ENCODE measurements around the gene SARM1.

Gene SARM1

DNA sequence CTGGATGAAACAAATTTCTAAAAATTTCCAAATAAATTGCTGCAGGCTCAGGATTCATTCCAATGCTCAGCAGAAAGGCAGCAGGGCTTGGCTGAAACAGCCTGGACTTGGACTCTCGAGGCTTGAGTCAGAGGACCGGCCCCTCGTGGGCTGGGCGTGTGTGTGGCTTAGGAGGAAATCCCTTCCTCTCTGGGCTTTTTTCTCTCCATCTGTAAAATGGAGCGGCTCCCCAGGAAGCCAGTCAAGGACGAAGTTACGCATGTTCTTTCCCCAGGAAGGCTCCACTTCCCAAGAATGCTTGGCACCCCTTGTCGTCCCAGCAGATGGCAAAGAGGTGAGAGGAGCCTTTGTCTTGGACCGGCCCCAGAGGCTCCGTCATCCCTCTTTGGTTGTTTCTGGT lies 21.0 kb downstream of the SARM1 start:
- H3K27ac ChIP-seq (ENCODE audit: low read depth in 2 of 2, low read length in 2 of 2), result no peak overlapping the region
- H3K36me3 ChIP-seq (ENCODE audit: control insufficient read depth in 2 of 2, insufficient read depth in 2 of 2, low read length in 2 of 2), result peaks cover 33 to 34% of the 10 kb centered on the region in 2 donors
- no peak overlapping the region for H3K9ac ChIP-seq (ENCODE audit: low read depth in 1 of 2, low read length in 2 of 2)
- no peaks in the 10 kb centered on the region for H3K27me3 ChIP-seq (ENCODE audit: control insufficient read depth in 2 of 2, insufficient read depth in 2 of 2, low read length in 2 of 2)
- no peaks in the 10 kb centered on the region for H3K9me3 ChIP-seq (ENCODE audit: control insufficient read depth in 2 of 2, low read length in 2 of 2)
- H3K4me3 ChIP-seq (ENCODE audit: low read length in 2 of 2), result no peak overlapping the region
- H3K4me1 ChIP-seq (ENCODE audit: control insufficient read depth in 2 of 2, insufficient read depth in 2 of 2, low read length in 2 of 2), result no peaks in the 10 kb centered on the region

- H3K9ac ChIP-seq (ENCODE audit: low read depth in 1 of 2, low read length in 2 of 2), result no peak overlapping the region
- H3K36me3 ChIP-seq (ENCODE audit: control insufficient read depth in 2 of 2, insufficient read depth in 2 of 2, low read length in 2 of 2), result peaks cover 33 to 45% of the 10 kb centered on the region in 2 donors
- no peaks in the 10 kb centered on the region for H3K9me3 ChIP-seq (ENCODE audit: control insufficient read depth in 2 of 2, low read length in 2 of 2)
- no peaks in the 10 kb centered on the region for H3K4me1 ChIP-seq (ENCODE audit: control insufficient read depth in 2 of 2, insufficient read depth in 2 of 2, low read length in 2 of 2)
- no peak overlapping the region for H3K27ac ChIP-seq (ENCODE audit: low read depth in 2 of 2, low read length in 2 of 2)
- H3K4me3 ChIP-seq (ENCODE audit: low read length in 2 of 2), result no peak overlapping the region
- no peaks in the 10 kb centered on the region for H3K27me3 ChIP-seq (ENCODE audit: control insufficient read depth in 2 of 2, insufficient read depth in 2 of 2, low read length in 2 of 2)
Measured at GRCh38 chr17:28394337-28395116, 23.0 kb downstream of the SARM1 start.

GRCh38 chr17:28395426-28395825 lies 23.9 kb downstream of the SARM1 start:
- Histone ChIP-seq H3K27me3 (ENCODE audit: control insufficient read depth in 2 of 2, insufficient read depth in 2 of 2, low read length in 2 of 2) (no peaks in the 10 kb centered on the region), H3K9ac (ENCODE audit: low read depth in 1 of 2, low read length in 2 of 2) (no peak overlapping the region), H3K4me3 (ENCODE audit: low read length in 2 of 2) (no peak overlapping the region), H3K9me3 (ENCODE audit: control insufficient read depth in 2 of 2, low read length in 2 of 2) (no peaks in the 10 kb centered on the region), H3K36me3 (ENCODE audit: control insufficient read depth in 2 of 2, insufficient read depth in 2 of 2, low read length in 2 of 2) (peaks cover 33 to 42% of the 10 kb centered on the region in 2 donors), H3K4me1 (ENCODE audit: control insufficient read depth in 2 of 2, insufficient read depth in 2 of 2, low read length in 2 of 2) (no peaks in the 10 kb centered on the region), H3K27ac (ENCODE audit: low read depth in 2 of 2, low read length in 2 of 2) (no peak overlapping the region)

GRCh38 chr17:28395968-28396367 lies 24.5 kb downstream of the SARM1 start:
- Histone ChIP-seq H3K9me3 (ENCODE audit: control insufficient read depth in 2 of 2, low read length in 2 of 2) (no peaks in the 10 kb centered on the region), H3K27ac (ENCODE audit: low read depth in 2 of 2, low read length in 2 of 2) (no peak overlapping the region), H3K4me1 (ENCODE audit: control insufficient read depth in 2 of 2, insufficient read depth in 2 of 2, low read length in 2 of 2) (no peaks in the 10 kb centered on the region), H3K9ac (ENCODE audit: low read depth in 1 of 2, low read length in 2 of 2) (no peak overlapping the region), H3K36me3 (ENCODE audit: control insufficient read depth in 2 of 2, insufficient read depth in 2 of 2, low read length in 2 of 2) (peaks cover 34 to 39% of the 10 kb centered on the region in 2 donors), H3K27me3 (ENCODE audit: control insufficient read depth in 2 of 2, insufficient read depth in 2 of 2, low read length in 2 of 2) (no peaks in the 10 kb centered on the region), H3K4me3 (ENCODE audit: low read length in 2 of 2) (no peak overlapping the region)

GRCh38 chr17:28396635-28397239 lies 25.2 kb downstream of the SARM1 start:
- Histone ChIP-seq H3K27ac (ENCODE audit: low read depth in 2 of 2, low read length in 2 of 2) (no peak overlapping the region), H3K9ac (ENCODE audit: low read depth in 1 of 2, low read length in 2 of 2) (no peak overlapping the region), H3K9me3 (ENCODE audit: control insufficient read depth in 2 of 2, low read length in 2 of 2) (no peaks in the 10 kb centered on the region), H3K4me1 (ENCODE audit: control insufficient read depth in 2 of 2, insufficient read depth in 2 of 2, low read length in 2 of 2) (no peaks in the 10 kb centered on the region), H3K4me3 (ENCODE audit: low read length in 2 of 2) (no peak overlapping the region), H3K27me3 (ENCODE audit: control insufficient read depth in 2 of 2, insufficient read depth in 2 of 2, low read length in 2 of 2) (no peaks in the 10 kb centered on the region), H3K36me3 (ENCODE audit: control insufficient read depth in 2 of 2, insufficient read depth in 2 of 2, low read length in 2 of 2) (peaks cover 34 to 38% of the 10 kb centered on the region in 2 donors)

- H3K27ac ChIP-seq (ENCODE audit: low read depth in 2 of 2, low read length in 2 of 2), result no peak overlapping the region
- no peaks in the 10 kb centered on the region for H3K27me3 ChIP-seq (ENCODE audit: control insufficient read depth in 2 of 2, insufficient read depth in 2 of 2, low read length in 2 of 2)
- no peaks in the 10 kb centered on the region for H3K4me1 ChIP-seq (ENCODE audit: control insufficient read depth in 2 of 2, insufficient read depth in 2 of 2, low read length in 2 of 2)
- H3K36me3 ChIP-seq (ENCODE audit: control insufficient read depth in 2 of 2, insufficient read depth in 2 of 2, low read length in 2 of 2), result peaks cover 34 to 38% of the 10 kb centered on the region in 2 donors
- no peak overlapping the region for H3K9ac ChIP-seq (ENCODE audit: low read depth in 1 of 2, low read length in 2 of 2)
- H3K4me3 ChIP-seq (ENCODE audit: low read length in 2 of 2), result no peak overlapping the region
- H3K9me3 ChIP-seq (ENCODE audit: control insufficient read depth in 2 of 2, low read length in 2 of 2), result no peaks in the 10 kb centered on the region
Measured at GRCh38 chr17:28397275-28397674, 25.8 kb downstream of the SARM1 start.

DNA sequence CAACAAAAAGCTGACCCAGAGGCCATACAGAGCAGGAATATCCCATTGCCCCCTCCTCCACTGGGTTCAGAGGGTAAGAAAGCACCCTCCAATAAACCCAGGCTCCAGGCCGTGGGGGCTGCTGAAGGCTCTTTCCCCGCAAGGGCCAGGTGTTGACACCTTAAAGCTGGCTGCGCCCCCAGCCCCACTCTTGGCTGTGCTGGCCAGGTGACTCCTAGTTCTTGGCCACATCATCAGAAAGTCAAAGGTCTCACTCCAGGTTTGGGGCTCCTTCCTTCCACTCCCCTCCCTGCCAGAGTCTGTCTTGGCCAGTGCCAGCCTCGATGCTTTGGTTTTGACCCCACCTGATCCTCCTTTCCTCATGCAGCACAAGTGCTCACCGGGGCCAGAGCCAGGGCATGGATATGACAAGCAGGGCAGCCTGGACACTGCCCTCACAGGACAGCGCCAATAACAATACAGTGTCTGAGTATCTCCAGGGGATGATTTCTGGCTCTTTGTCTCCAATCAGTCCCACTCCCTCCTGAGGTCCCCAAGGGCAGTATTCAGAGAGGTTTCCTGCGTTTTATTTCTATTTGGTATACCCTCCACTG lies 26.3 kb downstream of the SARM1 start:
- Histone ChIP-seq H3K36me3 (ENCODE audit: control insufficient read depth in 2 of 2, insufficient read depth in 2 of 2, low read length in 2 of 2) (peaks cover 30 to 35% of the 10 kb centered on the region in 2 donors), H3K27ac (ENCODE audit: low read depth in 2 of 2, low read length in 2 of 2) (no peak overlapping the region), H3K9ac (ENCODE audit: low read depth in 1 of 2, low read length in 2 of 2) (no peak overlapping the region), H3K27me3 (ENCODE audit: control insufficient read depth in 2 of 2, insufficient read depth in 2 of 2, low read length in 2 of 2) (no peaks in the 10 kb centered on the region), H3K4me3 (ENCODE audit: low read length in 2 of 2) (no peak overlapping the region), H3K9me3 (ENCODE audit: control insufficient read depth in 2 of 2, low read length in 2 of 2) (no peaks in the 10 kb centered on the region), H3K4me1 (ENCODE audit: control insufficient read depth in 2 of 2, insufficient read depth in 2 of 2, low read length in 2 of 2) (no peaks in the 10 kb centered on the region)

DNA sequence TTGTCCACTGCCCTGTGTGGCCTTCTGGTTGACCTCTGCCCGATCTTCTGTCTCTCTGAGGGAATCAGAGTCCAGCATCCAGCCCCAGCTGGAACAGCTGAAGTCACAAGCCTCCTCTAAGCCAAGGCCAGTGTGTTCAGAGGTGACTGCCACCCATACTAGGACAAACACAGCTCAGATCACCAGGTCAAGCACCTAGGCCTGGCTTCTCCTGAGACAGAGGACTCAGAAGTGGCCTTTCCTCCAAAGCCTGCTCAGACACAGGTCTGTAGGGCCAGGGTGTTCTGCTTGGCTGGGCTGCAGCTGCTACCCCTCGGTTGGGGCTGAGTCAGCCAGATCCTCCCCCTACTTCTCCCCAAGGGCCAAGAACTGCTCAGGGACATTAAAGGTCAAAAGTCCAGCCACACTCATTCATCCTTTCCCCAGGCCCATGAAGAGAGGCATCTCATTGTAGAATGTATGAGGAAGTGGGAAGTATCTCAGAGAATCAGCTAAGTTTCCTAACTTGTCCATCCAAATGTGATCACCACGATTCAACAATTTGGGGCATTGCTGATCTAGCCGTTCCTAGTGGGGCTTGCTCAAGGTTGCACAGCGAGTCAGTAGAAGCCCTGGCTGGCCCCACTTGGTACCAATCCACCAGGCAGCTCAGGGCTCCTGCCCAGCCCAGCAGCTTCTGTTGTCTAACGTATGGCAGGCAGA lies 26.9 kb downstream of the SARM1 start:
- H3K36me3 ChIP-seq (ENCODE audit: control insufficient read depth in 2 of 2, insufficient read depth in 2 of 2, low read length in 2 of 2), result peaks cover 30 to 34% of the 10 kb centered on the region in 2 donors
- no peaks in the 10 kb centered on the region for H3K27me3 ChIP-seq (ENCODE audit: control insufficient read depth in 2 of 2, insufficient read depth in 2 of 2, low read length in 2 of 2)
- no peaks in the 10 kb centered on the region for H3K9me3 ChIP-seq (ENCODE audit: control insufficient read depth in 2 of 2, low read length in 2 of 2)
- no peaks in the 10 kb centered on the region for H3K4me1 ChIP-seq (ENCODE audit: control insufficient read depth in 2 of 2, insufficient read depth in 2 of 2, low read length in 2 of 2)
- H3K4me3 ChIP-seq (ENCODE audit: low read length in 2 of 2), result no peak overlapping the region
- no peak overlapping the region for H3K27ac ChIP-seq (ENCODE audit: low read depth in 2 of 2, low read length in 2 of 2)
- no peak overlapping the region for H3K9ac ChIP-seq (ENCODE audit: low read depth in 1 of 2, low read length in 2 of 2)

GRCh38 chr17:28399808-28400207 lies 28.3 kb downstream of the SARM1 start:
- H3K36me3 ChIP-seq (ENCODE audit: control insufficient read depth in 2 of 2, insufficient read depth in 2 of 2, low read length in 2 of 2), result peaks cover 27 to 28% of the 10 kb centered on the region in 2 donors

DNA sequence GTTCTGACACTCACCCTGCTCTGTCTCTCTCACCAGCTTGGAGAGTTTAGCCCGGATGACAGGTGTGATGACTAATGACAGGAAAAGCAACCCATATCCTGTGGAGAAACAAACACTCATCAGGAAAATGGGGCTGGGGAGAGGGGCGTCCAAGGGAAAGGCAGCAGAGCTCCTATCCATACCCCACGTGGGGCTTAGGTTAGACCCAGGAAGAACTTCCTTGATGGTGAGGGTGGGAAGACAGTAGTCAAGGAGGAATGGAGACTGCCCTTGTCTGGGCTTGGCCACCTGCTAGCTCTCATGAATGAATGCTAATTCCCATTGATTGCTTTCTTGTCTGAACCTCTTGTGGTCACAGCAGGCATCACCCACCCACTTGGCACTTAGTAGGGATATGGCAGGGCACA lies 30.7 kb downstream of the SARM1 start:
- no peak overlapping the region for H3K9ac ChIP-seq (ENCODE audit: low read depth in 1 of 2, low read length in 2 of 2)
- H3K27me3 ChIP-seq (ENCODE audit: control insufficient read depth in 2 of 2, insufficient read depth in 2 of 2, low read length in 2 of 2), result no peaks in the 10 kb centered on the region
- H3K9me3 ChIP-seq (ENCODE audit: control insufficient read depth in 2 of 2, low read length in 2 of 2), result no peaks in the 10 kb centered on the region
- H3K4me3 ChIP-seq (ENCODE audit: low read length in 2 of 2), result no peak overlapping the region
- H3K36me3 ChIP-seq (ENCODE audit: control insufficient read depth in 2 of 2, insufficient read depth in 2 of 2, low read length in 2 of 2), result peaks cover 14 to 22% of the 10 kb centered on the region in 2 donors
- H3K27ac ChIP-seq (ENCODE audit: low read depth in 2 of 2, low read length in 2 of 2), result no peak overlapping the region
- peaks cover 9 to 24% of the 10 kb centered on the region in 2 donors for H3K4me1 ChIP-seq (ENCODE audit: control insufficient read depth in 2 of 2, insufficient read depth in 2 of 2, low read length in 2 of 2)

More at GRCh38 chr17:28399808-28400207, 28.3 kb downstream of the SARM1 start:
- Histone ChIP-seq H3K4me3 (ENCODE audit: low read length in 2 of 2) (no peak overlapping the region), H3K27ac (ENCODE audit: low read depth in 2 of 2, low read length in 2 of 2) (no peak overlapping the region), H3K27me3 (ENCODE audit: control insufficient read depth in 2 of 2, insufficient read depth in 2 of 2, low read length in 2 of 2) (no peaks in the 10 kb centered on the region), H3K4me1 (ENCODE audit: control insufficient read depth in 2 of 2, insufficient read depth in 2 of 2, low read length in 2 of 2) (peaks cover 0 to 3% of the 10 kb centered on the region in 2 donors), H3K9me3 (ENCODE audit: control insufficient read depth in 2 of 2, low read length in 2 of 2) (no peaks in the 10 kb centered on the region), H3K9ac (ENCODE audit: low read depth in 1 of 2, low read length in 2 of 2) (no peak overlapping the region)
